Measurements from ENCODE around the gene RNF130. TPM values are rescaled to one million over a fixed set of nuclear protein-coding genes. Genes with fewer than 3 reads are reported as not detected.

RNF130 gene
- total and polyA plus RNA-seq, 3 experiments from 2014 or later: 15.7 to 22.7 (median 15.9) TPM

GRCh38 chr5:179974246-179974945, 97.2 kb downstream of the RNF130 start:
- H3K4me1 ChIP-seq (ENCODE audit: insufficient read depth, low read length): no peaks in the 10 kb centered on the region
- Mint-ChIP-seq H3K4me1 (peaks cover 0 to 7% (median 6%) of the 10 kb centered on the region in 3 donors), H3K9me3 (no peaks in the 10 kb centered on the region), H3K36me3 (peaks cover 0 to 46% (median 2%) of the 10 kb centered on the region in 3 donors), H3K27ac (peak overlapping the region in 1 of 8 donors; percentile 9), H3K4me3 (no peak overlapping the region), H3K27me3 (peaks cover 0 to 1% of the 10 kb centered on the region in 2 donors)
- H3K27me3 ChIP-seq (ENCODE audit: insufficient read depth, low read length, poor library complexity, severe bottlenecking): no peaks in the 10 kb centered on the region
- CTCF ChIA-PET: no interaction called here
- no peak overlapping the region for H3K4me3 ChIP-seq (ENCODE audit: low read length)
- POLR2A ChIA-PET: no interaction called here
- H3K9me3 ChIP-seq (ENCODE audit: low read length): no peaks in the 10 kb centered on the region
- H3K36me3 ChIP-seq (ENCODE audit: insufficient read depth, low read length): no peaks in the 10 kb centered on the region
- no peak for DNase-seq
- H3K27ac ChIP-seq (ENCODE audit: low read depth, low read length): no peak overlapping the region

- Histone ChIP-seq H3K36me3 (ENCODE audit: insufficient read depth, low read length) (no peaks in the 10 kb centered on the region), H3K27me3 (ENCODE audit: insufficient read depth, low read length, poor library complexity, severe bottlenecking) (no peaks in the 10 kb centered on the region), H3K27ac (ENCODE audit: low read depth, low read length) (no peak overlapping the region), H3K4me1 (ENCODE audit: insufficient read depth, low read length) (no peaks in the 10 kb centered on the region), H3K4me3 (ENCODE audit: low read length) (no peak overlapping the region), H3K9me3 (ENCODE audit: low read length) (no peaks in the 10 kb centered on the region)
- Mint-ChIP-seq H3K9me3 (no peaks in the 10 kb centered on the region), H3K36me3 (peaks cover 0 to 43% (median 2%) of the 10 kb centered on the region in 3 donors), H3K4me3 (peak overlapping the region in 1 of 7 donors; percentile 32), H3K4me1 (peaks cover 0 to 7% (median 6%) of the 10 kb centered on the region in 3 donors), H3K27me3 (peaks cover 0 to 1% of the 10 kb centered on the region in 2 donors), H3K27ac (no peak overlapping the region)
- ChIA-PET CTCF (no interaction called here), POLR2A (no interaction called here)
- DNase-seq: no peak
Observed at GRCh38 chr5:179973391-179973790, 98.2 kb downstream of the RNF130 start.

GRCh38 chr5:179969110-179969509, 102.4 kb downstream of the RNF130 start:
- peaks cover 0 to 1% of the 10 kb centered on the region in 2 donors for H3K27me3 Mint-ChIP-seq
- peaks cover 0 to 39% (median 11%) of the 10 kb centered on the region in 3 donors for H3K36me3 Mint-ChIP-seq
- H3K4me3 Mint-ChIP-seq: no peak overlapping the region
- ChIA-PET CTCF (no interaction called here), POLR2A (no interaction called here)
- no peaks in the 10 kb centered on the region for H3K4me1 ChIP-seq (ENCODE audit: insufficient read depth, low read length)
- H3K27ac ChIP-seq (ENCODE audit: low read depth, low read length): no peak overlapping the region
- peaks cover 0 to 7% (median 6%) of the 10 kb centered on the region in 3 donors for H3K4me1 Mint-ChIP-seq
- no peaks in the 10 kb centered on the region for H3K9me3 Mint-ChIP-seq
- H3K4me3 ChIP-seq (ENCODE audit: low read length): no peak overlapping the region
- H3K9me3 ChIP-seq (ENCODE audit: low read length): no peaks in the 10 kb centered on the region
- no peak for DNase-seq
- no peaks in the 10 kb centered on the region for H3K36me3 ChIP-seq (ENCODE audit: insufficient read depth, low read length)
- no peak overlapping the region for H3K27ac Mint-ChIP-seq
- H3K27me3 ChIP-seq (ENCODE audit: insufficient read depth, low read length, poor library complexity, severe bottlenecking): no peaks in the 10 kb centered on the region

GRCh38 chr5:179967489-179967888, 104.1 kb downstream of the RNF130 start:
- ChIA-PET CTCF (no interaction called here), POLR2A (no interaction called here)
- peaks cover 0 to 7% (median 6%) of the 10 kb centered on the region in 3 donors for H3K4me1 Mint-ChIP-seq
- Histone ChIP-seq H3K27ac (ENCODE audit: low read depth, low read length) (no peak overlapping the region), H3K27me3 (ENCODE audit: insufficient read depth, low read length, poor library complexity, severe bottlenecking) (no peaks in the 10 kb centered on the region), H3K9me3 (ENCODE audit: low read length) (no peaks in the 10 kb centered on the region), H3K4me3 (ENCODE audit: low read length) (no peak overlapping the region), H3K4me1 (ENCODE audit: insufficient read depth, low read length) (no peaks in the 10 kb centered on the region), H3K36me3 (ENCODE audit: insufficient read depth, low read length) (no peaks in the 10 kb centered on the region)
- no peaks in the 10 kb centered on the region for H3K27me3 Mint-ChIP-seq
- H3K36me3 Mint-ChIP-seq: peaks cover 9 to 51% (median 21%) of the 10 kb centered on the region in 3 donors
- no peak overlapping the region for H3K27ac Mint-ChIP-seq
- no peaks in the 10 kb centered on the region for H3K9me3 Mint-ChIP-seq
- no peak overlapping the region for H3K4me3 Mint-ChIP-seq
- DNase-seq: no peak

- Histone ChIP-seq H3K4me1 (ENCODE audit: insufficient read depth, low read length) (no peaks in the 10 kb centered on the region), H3K9me3 (ENCODE audit: low read length) (no peaks in the 10 kb centered on the region), H3K36me3 (ENCODE audit: insufficient read depth, low read length) (no peaks in the 10 kb centered on the region), H3K4me3 (ENCODE audit: low read length) (no peak overlapping the region), H3K27me3 (ENCODE audit: insufficient read depth, low read length, poor library complexity, severe bottlenecking) (no peaks in the 10 kb centered on the region), H3K27ac (ENCODE audit: low read depth, low read length) (no peak overlapping the region)
- CTCF ChIA-PET: no interaction called here
- peak overlapping the region in 1 of 8 donors; percentile 7 for H3K27ac Mint-ChIP-seq
- POLR2A ChIA-PET: no interaction called here
- no peaks in the 10 kb centered on the region for H3K27me3 Mint-ChIP-seq
- peaks cover 10 to 57% (median 25%) of the 10 kb centered on the region in 3 donors for H3K36me3 Mint-ChIP-seq
- no peak overlapping the region for H3K4me3 Mint-ChIP-seq
- no peaks in the 10 kb centered on the region for H3K9me3 Mint-ChIP-seq
- H3K4me1 Mint-ChIP-seq: no peaks in the 10 kb centered on the region
- DNase-seq: no peak
Observed at GRCh38 chr5:179964015-179964414, 107.5 kb downstream of the RNF130 start.

- Histone ChIP-seq H3K4me3 (ENCODE audit: low read length) (no peak overlapping the region), H3K27me3 (ENCODE audit: insufficient read depth, low read length, poor library complexity, severe bottlenecking) (no peaks in the 10 kb centered on the region), H3K27ac (ENCODE audit: low read depth, low read length) (no peak overlapping the region), H3K4me1 (ENCODE audit: insufficient read depth, low read length) (no peaks in the 10 kb centered on the region), H3K9me3 (ENCODE audit: low read length) (no peaks in the 10 kb centered on the region), H3K36me3 (ENCODE audit: insufficient read depth, low read length) (no peaks in the 10 kb centered on the region)
- ChIA-PET POLR2A (no interaction called here), CTCF (no interaction called here)
- DNase-seq: no peak
- no peak overlapping the region for H3K4me3 Mint-ChIP-seq
- no peaks in the 10 kb centered on the region for H3K4me1 Mint-ChIP-seq
- H3K27me3 Mint-ChIP-seq: no peaks in the 10 kb centered on the region
- peaks cover 10 to 53% (median 25%) of the 10 kb centered on the region in 3 donors for H3K36me3 Mint-ChIP-seq
- H3K9me3 Mint-ChIP-seq: no peaks in the 10 kb centered on the region
- peak overlapping the region in 1 of 8 donors; percentile 61 for H3K27ac Mint-ChIP-seq
Observed at GRCh38 chr5:179963375-179963774, 108.2 kb downstream of the RNF130 start.

- ChIA-PET CTCF (no interaction called here), POLR2A (no interaction called here)
- no peaks in the 10 kb centered on the region for H3K9me3 Mint-ChIP-seq
- Histone ChIP-seq H3K36me3 (ENCODE audit: insufficient read depth, low read length) (no peaks in the 10 kb centered on the region), H3K4me3 (ENCODE audit: low read length) (no peak overlapping the region), H3K27ac (ENCODE audit: low read depth, low read length) (no peak overlapping the region), H3K4me1 (ENCODE audit: insufficient read depth, low read length) (no peaks in the 10 kb centered on the region), H3K27me3 (ENCODE audit: insufficient read depth, low read length, poor library complexity, severe bottlenecking) (no peaks in the 10 kb centered on the region), H3K9me3 (ENCODE audit: low read length) (no peaks in the 10 kb centered on the region)
- no peak for DNase-seq
- H3K4me3 Mint-ChIP-seq: no peak overlapping the region
- no peaks in the 10 kb centered on the region for H3K4me1 Mint-ChIP-seq
- no peak overlapping the region for H3K27ac Mint-ChIP-seq
- peaks cover 0 to 2% of the 10 kb centered on the region in 2 donors for H3K27me3 Mint-ChIP-seq
- H3K36me3 Mint-ChIP-seq: peaks cover 10 to 35% (median 19%) of the 10 kb centered on the region in 3 donors
Observed at GRCh38 chr5:179960204-179960831, 111.2 kb downstream of the RNF130 start.

- ChIA-PET POLR2A (no interaction called here), CTCF (no interaction called here)
- H3K27me3 Mint-ChIP-seq: peaks cover 0 to 2% of the 10 kb centered on the region in 2 donors
- H3K4me1 Mint-ChIP-seq: no peaks in the 10 kb centered on the region
- Histone ChIP-seq H3K4me1 (ENCODE audit: insufficient read depth, low read length) (no peaks in the 10 kb centered on the region), H3K27me3 (ENCODE audit: insufficient read depth, low read length, poor library complexity, severe bottlenecking) (no peaks in the 10 kb centered on the region), H3K9me3 (ENCODE audit: low read length) (no peaks in the 10 kb centered on the region), H3K27ac (ENCODE audit: low read depth, low read length) (no peak overlapping the region), H3K4me3 (ENCODE audit: low read length) (no peak overlapping the region), H3K36me3 (ENCODE audit: insufficient read depth, low read length) (no peaks in the 10 kb centered on the region)
- no peak overlapping the region for H3K4me3 Mint-ChIP-seq
- no peak overlapping the region for H3K27ac Mint-ChIP-seq
- H3K9me3 Mint-ChIP-seq: no peaks in the 10 kb centered on the region
- peaks cover 10 to 39% (median 19%) of the 10 kb centered on the region in 3 donors for H3K36me3 Mint-ChIP-seq
- DNase-seq: no peak
Observed at GRCh38 chr5:179959641-179960040, 111.9 kb downstream of the RNF130 start.
